GM21529 (cell line): ENCODE data around the gene ENC1.

ENCODE experiments used
- ATAC-seq: cut with Tn5 transposase; IDR thresholded peaks from one replicate; pipeline ENCODE4 v1.9.1; 2021; ENCODE audit not compliant: unreplicated experiment

The ENC1 gene

GRCh38 chr5:74632947-74633356, 7.6 kb downstream of the ENC1 start:
- ATAC-seq: no peak

- peak; percentile 91 for ATAC-seq
These were observed 9.2 kb downstream of the ENC1 start for GRCh38 chr5:74631081-74631953.

- ATAC-seq: no peak
These were observed 10.0 kb downstream of the ENC1 start for GRCh38 chr5:74630453-74631066.

GRCh38 chr5:74629326-74629725, 11.2 kb downstream of the ENC1 start:
- no peak for ATAC-seq

GRCh38 chr5:74628359-74628758, 12.2 kb downstream of the ENC1 start:
- no peak for ATAC-seq

GRCh38 chr5:74627646-74628279, 12.8 kb downstream of the ENC1 start:
- ATAC-seq: no peak

GRCh38 chr5:74626386-74627222, 13.9 kb downstream of the ENC1 start:
- no peak for ATAC-seq

GRCh38 chr5:74625742-74626241, 14.7 kb downstream of the ENC1 start:
- ATAC-seq: no peak

GRCh38 chr5:74624931-74625505, 15.5 kb downstream of the ENC1 start:
- no peak for ATAC-seq

- ATAC-seq: no peak
These were observed 16.0 kb downstream of the ENC1 start for GRCh38 chr5:74624501-74624900.

- no peak for ATAC-seq
These were observed 16.6 kb downstream of the ENC1 start for GRCh38 chr5:74623748-74624408.

- no peak for ATAC-seq
These were observed 17.4 kb downstream of the ENC1 start for GRCh38 chr5:74623006-74623611.

GRCh38 chr5:74622122-74622521, 18.4 kb downstream of the ENC1 start:
- peak; percentile 68 for ATAC-seq

GRCh38 chr5:74621492-74621891, 19.0 kb downstream of the ENC1 start:
- ATAC-seq: no peak

- ATAC-seq: no peak
These were observed 21.2 kb downstream of the ENC1 start for GRCh38 chr5:74619308-74619707.

- ATAC-seq: no peak
These were observed 22.4 kb downstream of the ENC1 start for GRCh38 chr5:74618106-74618505.

- no peak for ATAC-seq
These were observed 23.3 kb downstream of the ENC1 start for GRCh38 chr5:74617202-74617601.

GRCh38 chr5:74616236-74617146, 24.0 kb downstream of the ENC1 start:
- ATAC-seq: no peak

GRCh38 chr5:74613283-74613682, 27.2 kb downstream of the ENC1 start:
- no peak for ATAC-seq
